GM12878 (cell line): Measurements from ENCODE around the gene CD2. TPM values are rescaled to one million over a fixed set of nuclear protein-coding genes. Genes with fewer than 3 reads are reported as not detected.

ENCODE experiments used
- ATAC-seq: fragments of 200-7000 bp; cut with Tn5 transposase; 3 replicates; pipeline ENCODE4 v1.9.1; 2020; ENCODE audit warnings: mild to moderate bottlenecking, moderate library complexity
- BruUV-seq: library from RNA; stranded (reverse); fragments of 400-500 nt; replicated peaks from 2 replicates; lab custom pipeline; 2021; lab: Mats Ljungman, UMichigan
- CTCF ChIA-PET: fragments of 300-600 bp; sonication (Branson Sonifier 250); formaldehyde crosslinking; extraction: SDS; loops from one replicate; lab custom pipeline; 2021; ENCODE audit warnings: inconsistent platforms; lab: Yijun Ruan, JAX
- POLR2A ChIA-PET: fragments of 350-600 bp; formaldehyde crosslinking; extraction: SDS; loops from one replicate; lab custom pipeline; 2021; ENCODE audit warnings: inconsistent platforms; lab: Charles Lee
- RAD21 ChIA-PET: fragments of 300-600 bp; sonication (Branson Sonifier 250); formaldehyde crosslinking; loops from one replicate; lab custom pipeline; 2023; ENCODE audit warnings: antibody characterized with exemption; ENCODE audit not compliant: unreplicated experiment; lab: Charles Lee
- SMC1A ChIA-PET: fragments of 300-600 bp; sonication (Branson Sonifier 250); formaldehyde crosslinking; loops from one replicate; lab custom pipeline; 2023; ENCODE audit not compliant: unreplicated experiment, uncharacterized antibody; lab: Charles Lee
- DNase-seq: peaks from one replicate; pipeline ENCODE4 v3.0.0-alpha.2; 2011; ENCODE audit warnings: low read depth, low spot score
- FAIRE-seq: peaks from 3 replicates; lab custom pipeline; 2011; peaks lifted over from hg19 to GRCh38; lab: Jason Lieb, UNC
- H2AFZ ChIP-seq: 2 replicates; pipeline ENCODE4 v1.6.0; 2011; ENCODE audit warnings: low read depth, low read length, control low read depth; ENCODE audit not compliant: control insufficient read depth
- H3K27ac ChIP-seq: 2 replicates; pipeline ENCODE4 v1.5.1; 2011; ENCODE audit warnings: control low read depth; ENCODE audit not compliant: control insufficient read depth, insufficient read depth
- H3K27me3 ChIP-seq, 2 experiments: replicated peaks in 1 of 2; 2 replicates each; pipeline versions ENCODE4 v1.6.0 to v1.6.1; 2011; ENCODE audit warnings: low read length in 1 of 2; ENCODE audit not compliant: control insufficient read depth in 2 of 2, insufficient read depth in 2 of 2
- H3K36me3 ChIP-seq, 2 experiments: 2 replicates each; pipeline ENCODE4 v1.5.1; 2011; ENCODE audit warnings: low read length in 1 of 2; ENCODE audit not compliant: control insufficient read depth in 2 of 2, insufficient read depth in 2 of 2
- H3K4me1 ChIP-seq: 2 replicates; pipeline ENCODE4 v1.6.1; 2011; ENCODE audit warnings: mild to moderate bottlenecking, low read length, moderate library complexity, mixed read lengths; ENCODE audit not compliant: control insufficient read depth, insufficient read depth
- H3K4me2 ChIP-seq: 2 replicates; pipeline ENCODE4 v1.6.0; 2011; ENCODE audit warnings: control low read depth; ENCODE audit not compliant: control insufficient read depth, insufficient read depth
- H3K4me3 ChIP-seq: fragments of 200-600 bp; sonication (generic); 2 replicates; pipeline ENCODE4 v1.5.1; 2016
- H3K79me2 ChIP-seq: 2 replicates; pipeline ENCODE4 v1.6.0; 2011; ENCODE audit warnings: low read length; ENCODE audit not compliant: control insufficient read depth, insufficient read depth
- H3K9ac ChIP-seq: 2 replicates; pipeline ENCODE4 v1.8.0; 2011; ENCODE audit warnings: low read length, control low read depth, mixed read lengths; ENCODE audit not compliant: control insufficient read depth, insufficient read depth
- H3K9me3 ChIP-seq: replicated peaks from 3 replicates; pipeline ENCODE4 v1.5.1; 2011; ENCODE audit warnings: mild to moderate bottlenecking, low read length; ENCODE audit not compliant: control insufficient read depth, insufficient read depth
- H4K20me1 ChIP-seq: 2 replicates; pipeline ENCODE4 v1.6.0; 2011; ENCODE audit not compliant: control insufficient read depth, insufficient read depth
- ASH2L ChIP-seq: fragments of 300-600, 200-600 bp; sonication (generic); IDR thresholded peaks from 2 replicates; pipeline ENCODE4 v1.6.1; 2017; ENCODE audit warnings: low read depth, mild to moderate bottlenecking, borderline replicate concordance
- CBX3 ChIP-seq: fragments of 200-600 bp; sonication (generic); IDR thresholded peaks from 2 replicates; pipeline ENCODE4 v1.6.1; 2016; ENCODE audit warnings: low read depth, borderline replicate concordance
- E2F8 ChIP-seq: fragments of 450-650 bp; IDR thresholded peaks from 2 replicates; pipeline ENCODE4 v1.6.1; 2018; ENCODE audit warnings: mild to moderate bottlenecking, low read depth, moderate library complexity; ENCODE audit not compliant: partially characterized antibody
- ETV6 ChIP-seq, 2 experiments: fragments of 450-650 bp in 1 of 2; IDR thresholded peaks in 1 of 2; conservative IDR thresholded peaks in 1 of 2; 2 replicates each; pipeline ENCODE4 v1.6.1; 2014; ENCODE audit warnings: antibody characterized with exemption in 1 of 2, borderline replicate concordance in 1 of 2, low read depth in 1 of 2, mild to moderate bottlenecking in 1 of 2, moderate library complexity in 1 of 2
- FOXM1 ChIP-seq: IDR thresholded peaks from 2 replicates; pipeline ENCODE4 v1.6.1; 2012; ENCODE audit warnings: low read depth, mild to moderate bottlenecking, inconsistent platforms, low read length, moderate library complexity
- HSF1 ChIP-seq: fragments of 150-350 bp; IDR thresholded peaks from 2 replicates; pipeline ENCODE4 v1.6.1; 2014; ENCODE audit warnings: mild to moderate bottlenecking, low read depth, low read length
- IKZF2 ChIP-seq, 2 experiments: fragments of 450-650 bp; IDR thresholded peaks; 2 replicates each; pipeline ENCODE4 v1.6.1; 2017; ENCODE audit warnings: mild to moderate bottlenecking in 2 of 2, moderate library complexity in 2 of 2
- NFYB ChIP-seq: IDR thresholded peaks from 2 replicates; pipeline ENCODE4 v1.6.1; 2011; ENCODE audit warnings: low read depth, mild to moderate bottlenecking, low read length, improper control_type of control experiment, moderate library complexity; ENCODE audit not compliant: insufficient read depth
- PML ChIP-seq: IDR thresholded peaks from 2 replicates; pipeline ENCODE4 v1.6.1; 2012; ENCODE audit warnings: low read length, inconsistent platforms
- SMAD1 ChIP-seq: fragments of 450-650 bp; IDR thresholded peaks from 2 replicates; pipeline ENCODE4 v1.6.1; 2018; ENCODE audit warnings: mild to moderate bottlenecking, low read depth; ENCODE audit not compliant: partially characterized antibody
- WGBS: methylation state at CpG from one replicate; pipeline ENCODE4 v1.1.6; 2016; ENCODE audit warnings: low lambda C conversion rate; ENCODE audit not compliant: insufficient replicate concordance, insufficient coverage; ENCODE audit errors: missing lambda C conversion rate; 5-methylcytosine and 5-hydroxymethylcytosine counted together
- in situ Hi-C: fragments of 300-500 bp; cut with MboI; formaldehyde crosslinking; loops from 9 replicates; pipeline ENCODE4 v1.14.3; 2018; ENCODE audit warnings: mixed read lengths
- intact Hi-C: fragments of 100-400 bp; cut with micrococcal nuclease; formaldehyde crosslinking; loops from one replicate; pipeline ENCODE4 v1.14.2; 2022; ENCODE audit not compliant: unreplicated experiment
- polyA plus RNA-seq, 11 experiments: library from polyadenylated mRNA; depleted of rRNA in 4 of 11; unstranded in 6 of 11; stranded (reverse) in 5 of 11; fragments of >200 nt; fragmentation: Nextera tagmentation in 4 of 11; fragmentation: Illumina TruSeq in 1 of 11; extraction: Ambion mirVana in 4 of 11; extraction: Trizol in 1 of 11; gene quantifications; 1 replicate in 1 of 11; 2 replicates in 10 of 11; pipeline versions ENCODE4 v1.2.1 to v1.2.3, GENCODE V29; 2011 to 2016; ENCODE audit warnings: inconsistent platforms in 2 of 11, missing spikeins in 2 of 11, low read depth in 1 of 11
- total RNA-seq, 4 experiments: library from RNA; depleted of rRNA in 3 of 4; stranded (reverse); fragments of >200 nt in 3 of 4; fragmentation: Illumina TruSeq in 1 of 4; extraction: Trizol in 1 of 4; gene quantifications; 2 replicates each; pipeline versions ENCODE4 v1.2.1 to v1.2.3, GENCODE V29; 2013 to 2021
- TF ChIP-seq, protein P1 (sequence below): fragments of 450-650 bp; IDR thresholded peaks from 2 replicates; pipeline ENCODE4 v1.6.1; 2017; ENCODE audit warnings: mild to moderate bottlenecking, low read depth, inconsistent platforms; ENCODE audit not compliant: poor library complexity, severe bottlenecking
- TF ChIP-seq, protein P2 (sequence below): IDR thresholded peaks from 2 replicates; pipeline ENCODE4 v1.6.1; 2011; ENCODE audit warnings: low read depth, low read length, improper control_type of control experiment, borderline replicate concordance

The CD2 gene
- total and polyA plus RNA-seq, 10 of the 15 experiments (the other 5 are each of a cell fraction or from before 2014, with no cell fraction given): 0.15 to 4.3 (median 2.8) TPM

- Histone ChIP-seq H3K4me3 (no peak overlapping the region), H2AFZ (no peak overlapping the region), H3K27me3 (no peaks in the 10 kb centered on the region), H3K4me1 (no peaks in the 10 kb centered on the region), H3K9me3 (peaks cover 4% of the 10 kb centered on the region; the same call in 2 of the 3 replicates), H4K20me1 (no peaks in the 10 kb centered on the region), H3K4me2 (no peak overlapping the region), H3K9ac (no peak overlapping the region), H3K79me2 (no peaks in the 10 kb centered on the region), H3K27ac (no peak overlapping the region), H3K36me3 (no peaks in the 10 kb centered on the region)
- intact Hi-C loops: no loop called here
- FAIRE-seq (no peak), DNase-seq (no peak), ATAC-seq (no peak)
- no peak for TF ChIP-seq ETV6 (conservative IDR thresholded peaks at IDR 0.05 in 1 of 2, IDR thresholded peaks at IDR 0.05 in 1 of 2; ENCODE audit: borderline replicate concordance in 1 of 2, low read depth in 1 of 2)
- TF ChIP-seq HSF1: no peak
- TF ChIP-seq, protein P1, sequence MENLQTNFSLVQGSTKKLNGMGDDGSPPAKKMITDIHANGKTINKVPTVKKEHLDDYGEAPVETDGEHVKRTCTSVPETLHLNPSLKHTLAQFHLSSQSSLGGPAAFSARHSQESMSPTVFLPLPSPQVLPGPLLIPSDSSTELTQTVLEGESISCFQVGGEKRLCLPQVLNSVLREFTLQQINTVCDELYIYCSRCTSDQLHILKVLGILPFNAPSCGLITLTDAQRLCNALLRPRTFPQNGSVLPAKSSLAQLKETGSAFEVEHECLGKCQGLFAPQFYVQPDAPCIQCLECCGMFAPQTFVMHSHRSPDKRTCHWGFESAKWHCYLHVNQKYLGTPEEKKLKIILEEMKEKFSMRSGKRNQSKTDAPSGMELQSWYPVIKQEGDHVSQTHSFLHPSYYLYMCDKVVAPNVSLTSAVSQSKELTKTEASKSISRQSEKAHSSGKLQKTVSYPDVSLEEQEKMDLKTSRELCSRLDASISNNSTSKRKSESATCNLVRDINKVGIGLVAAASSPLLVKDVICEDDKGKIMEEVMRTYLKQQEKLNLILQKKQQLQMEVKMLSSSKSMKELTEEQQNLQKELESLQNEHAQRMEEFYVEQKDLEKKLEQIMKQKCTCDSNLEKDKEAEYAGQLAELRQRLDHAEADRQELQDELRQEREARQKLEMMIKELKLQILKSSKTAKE: no peak
- no peak for TF ChIP-seq ASH2L
- TF ChIP-seq IKZF2 (IDR thresholded peaks at IDR 0.05): no peak
- TF ChIP-seq NFYB: no peak
- TF ChIP-seq PML: no peak
- no peak for TF ChIP-seq E2F8
- TF ChIP-seq SMAD1: no peak
- no peak for TF ChIP-seq CBX3
- no peak for TF ChIP-seq FOXM1
- TF ChIP-seq, protein P2, sequence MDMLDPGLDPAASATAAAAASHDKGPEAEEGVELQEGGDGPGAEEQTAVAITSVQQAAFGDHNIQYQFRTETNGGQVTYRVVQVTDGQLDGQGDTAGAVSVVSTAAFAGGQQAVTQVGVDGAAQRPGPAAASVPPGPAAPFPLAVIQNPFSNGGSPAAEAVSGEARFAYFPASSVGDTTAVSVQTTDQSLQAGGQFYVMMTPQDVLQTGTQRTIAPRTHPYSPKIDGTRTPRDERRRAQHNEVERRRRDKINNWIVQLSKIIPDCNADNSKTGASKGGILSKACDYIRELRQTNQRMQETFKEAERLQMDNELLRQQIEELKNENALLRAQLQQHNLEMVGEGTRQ: no peak
- BruUV-seq: no TSS peak
- in situ Hi-C loops: no loop called here
- SMC1A ChIA-PET: interaction anchor here (0.6 to 1.3 kb wide), 5 partner anchors 9 to 343 kb away, joined by 3 to 4 read pairs (median 3); partner anchors contain the start of gene TTF2
- 41% methylated on average over 3 of the region's 3 CpGs for WGBS
- RAD21 ChIA-PET: interaction anchor here (0.8 kb wide), 1 partner anchor 8 kb away, joined by 6 read pairs; no protein-coding TSS in a partner anchor
- CTCF ChIA-PET: interaction anchor here (0.6 to 1.6 kb wide), 6 partner anchors 8 to 144 kb away, joined by 3 to 5 read pairs (median 4); no protein-coding TSS in a partner anchor
- POLR2A ChIA-PET: interaction anchor here (0.9 kb wide), 1 partner anchor 108 kb away, joined by 4 read pairs; no protein-coding TSS in a partner anchor
Measured at GRCh38 chr1:116717318-116717717, 36.9 kb upstream of the CD2 start.
